ENCODE results near the gene MVK. TPM values are rescaled to one million over a fixed set of nuclear protein-coding genes. Genes with fewer than 3 reads are reported as not detected.

The MVK gene
- total RNA-seq, 1 experiment from 2014 or later: 19.2 TPM

DNA sequence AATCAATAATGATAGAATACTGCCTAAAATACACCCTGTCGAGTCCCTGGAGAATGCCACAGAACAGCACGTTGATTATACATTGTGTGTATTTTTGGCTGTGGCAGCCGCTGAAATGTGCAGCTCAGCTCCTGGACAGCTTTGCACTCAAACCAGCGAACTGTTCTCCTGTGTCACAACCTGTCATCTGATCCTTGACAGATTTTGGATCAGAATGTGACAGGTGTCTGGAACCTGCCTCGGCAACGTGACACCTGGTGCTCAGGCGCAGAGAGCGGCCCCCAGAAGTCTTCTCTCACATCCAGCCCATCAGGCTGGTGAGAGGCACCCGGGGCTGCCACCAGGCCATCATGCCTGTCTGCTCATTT is 19.3 kb downstream of the MVK start:
- H3K4me1 Mint-ChIP-seq: peaks cover 4 to 10% of the 10 kb centered on the region in 2 experiments
- Histone ChIP-seq H3K14ac (ENCODE audit: insufficient read depth, low read length) (no peak overlapping the region), H3K4me2 (ENCODE audit: insufficient read depth, insufficient read length, low read length) (no peak overlapping the region), H3K23me2 (ENCODE audit: insufficient read length, low read depth, low read length, poor library complexity, severe bottlenecking) (no peaks in the 10 kb centered on the region), H3T11ph (ENCODE audit: low read length) (no peak overlapping the region), H3K27me3 (ENCODE audit: insufficient read depth, low read length) (no peaks in the 10 kb centered on the region), H2BK20ac (ENCODE audit: low read depth, low read length, poor library complexity, severe bottlenecking) (no peak overlapping the region), H3K4me1 (ENCODE audit: insufficient read depth, low read length) (no peaks in the 10 kb centered on the region), H3K23ac (ENCODE audit: insufficient read length, low read depth, low read length) (no peak overlapping the region), H2BK15ac (ENCODE audit: low read depth, low read length) (no peak overlapping the region), H2AK5ac (ENCODE audit: insufficient read length, low read length) (no peak overlapping the region), H3K27ac (ENCODE audit: insufficient read length, low read depth, low read length) (no peak overlapping the region), H4K91ac (ENCODE audit: insufficient read length, low read depth, low read length) (no peak overlapping the region), H2BK12ac (ENCODE audit: insufficient read length, low read depth, low read length) (no peak overlapping the region), H3K79me1 (ENCODE audit: insufficient read depth, low read depth, low read length, poor library complexity, severe bottlenecking) (no peaks in the 10 kb centered on the region), H3K9ac (ENCODE audit: extremely low read depth, insufficient read length, low read length) (no peak overlapping the region), H3K79me2 (ENCODE audit: insufficient read depth, low read length) (no peaks in the 10 kb centered on the region), H3K9me3 (ENCODE audit: control insufficient read depth, low read depth, low read length) (no peaks in the 10 kb centered on the region), H4K5ac (ENCODE audit: insufficient read length, low read depth, low read length) (no peak overlapping the region), H4K20me1 (ENCODE audit: control insufficient read depth, insufficient read depth, insufficient read length) (no peaks in the 10 kb centered on the region), H4K8ac (replicated peaks; ENCODE audit: insufficient read length, low read depth, low read length) (no peak overlapping the region), H2BK5ac (ENCODE audit: insufficient read length, low read length) (no peak overlapping the region), H3K18ac (ENCODE audit: insufficient read length, low read depth, low read length) (no peak overlapping the region), H3K56ac (ENCODE audit: insufficient read length, low read depth, low read length) (no peak overlapping the region), H2AFZ (ENCODE audit: low read length) (no peak overlapping the region), H3K4ac (ENCODE audit: low read depth, low read length) (no peak overlapping the region), H2BK120ac (ENCODE audit: low read depth, low read length, poor library complexity, severe bottlenecking) (no peak overlapping the region)
- TF ChIP-seq, protein P1, sequence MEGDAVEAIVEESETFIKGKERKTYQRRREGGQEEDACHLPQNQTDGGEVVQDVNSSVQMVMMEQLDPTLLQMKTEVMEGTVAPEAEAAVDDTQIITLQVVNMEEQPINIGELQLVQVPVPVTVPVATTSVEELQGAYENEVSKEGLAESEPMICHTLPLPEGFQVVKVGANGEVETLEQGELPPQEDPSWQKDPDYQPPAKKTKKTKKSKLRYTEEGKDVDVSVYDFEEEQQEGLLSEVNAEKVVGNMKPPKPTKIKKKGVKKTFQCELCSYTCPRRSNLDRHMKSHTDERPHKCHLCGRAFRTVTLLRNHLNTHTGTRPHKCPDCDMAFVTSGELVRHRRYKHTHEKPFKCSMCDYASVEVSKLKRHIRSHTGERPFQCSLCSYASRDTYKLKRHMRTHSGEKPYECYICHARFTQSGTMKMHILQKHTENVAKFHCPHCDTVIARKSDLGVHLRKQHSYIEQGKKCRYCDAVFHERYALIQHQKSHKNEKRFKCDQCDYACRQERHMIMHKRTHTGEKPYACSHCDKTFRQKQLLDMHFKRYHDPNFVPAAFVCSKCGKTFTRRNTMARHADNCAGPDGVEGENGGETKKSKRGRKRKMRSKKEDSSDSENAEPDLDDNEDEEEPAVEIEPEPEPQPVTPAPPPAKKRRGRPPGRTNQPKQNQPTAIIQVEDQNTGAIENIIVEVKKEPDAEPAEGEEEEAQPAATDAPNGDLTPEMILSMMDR (conservative IDR thresholded peaks at IDR 0.05): no peak
- no peaks in the 10 kb centered on the region; a peak in 1 of 5 replicates for H3K9me3 Mint-ChIP-seq
- no peak for DNase-seq
- no peak overlapping the region for H3K27ac Mint-ChIP-seq
- no peaks in the 10 kb centered on the region for H3K27me3 Mint-ChIP-seq (ENCODE audit: low read depth)
- WGBS (ENCODE audit: extremely low coverage, insufficient read length, low lambda C conversion rate): no CpG with 5 or more reads among the region's 9 CpGs
- H3K36me3 Mint-ChIP-seq (ENCODE audit: insufficient read depth in 1 of 3, low read depth in 3 of 3): peaks cover 3 to 23% (median 23%) of the 10 kb centered on the region in 3 experiments; a peak in 4 of 7 replicates
- no peak overlapping the region for H3K4me3 Mint-ChIP-seq

All from H9 (cell line).